HepG2 (cell line): ENCODE data around the gene ZNF507. TPM values are rescaled to one million over a fixed set of nuclear protein-coding genes. Genes with fewer than 3 reads are reported as not detected.

Experiments
- ATM ChIP-seq: fragments of 450-650 bp; IDR thresholded peaks from 2 replicates; pipeline ENCODE4 v1.7.1; 2017; ENCODE audit warnings: mild to moderate bottlenecking, borderline replicate concordance
- KDM2A ChIP-seq: sonication (generic); formaldehyde crosslinking; IDR thresholded peaks from 2 replicates; pipeline ENCODE4 v1.4.0; 2020; ENCODE audit warnings: low read depth, missing genetic modification reagents, borderline replicate concordance
- ZFP41 ChIP-seq: sonication (generic); formaldehyde crosslinking; IDR thresholded peaks from 2 replicates; pipeline ENCODE4 v1.4.0; 2020; ENCODE audit warnings: mild to moderate bottlenecking, missing genetic modification reagents, borderline replicate concordance
- ZNF275 ChIP-seq: sonication (generic); formaldehyde crosslinking; IDR thresholded peaks from 2 replicates; pipeline ENCODE4 v1.8.0; 2022; ENCODE audit warnings: missing genetic modification reagents, mild to moderate bottlenecking, inconsistent platforms, borderline replicate concordance
- ZNF282 ChIP-seq: fragments of 450-650 bp; IDR thresholded peaks from 2 replicates; pipeline ENCODE4 v1.6.1; 2018; ENCODE audit not compliant: partially characterized antibody
- ZNF557 ChIP-seq: sonication (generic); formaldehyde crosslinking; IDR thresholded peaks from 2 replicates; pipeline ENCODE4 v1.4.0; 2020; ENCODE audit warnings: missing genetic modification reagents
- ZNF792 ChIP-seq: IDR thresholded peaks from 2 replicates; pipeline ENCODE4 v1.6.1; 2016
- polyA plus RNA-seq, 8 experiments: library from polyadenylated mRNA; depleted of rRNA in 3 of 8; stranded (reverse) in 7 of 8; unstranded in 1 of 8; fragments of >200 nt; fragmentation: Illumina TruSeq in 4 of 8; extraction: Trizol in 4 of 8; gene quantifications; 2 replicates each; pipeline versions ENCODE4 v1.2.1 to v1.2.3, GENCODE V29; 2011 to 2016; ENCODE audit warnings: low read depth in 4 of 8, missing spikeins in 1 of 8, mixed read lengths in 1 of 8; ENCODE audit not compliant: insufficient read depth in 1 of 8
- total RNA-seq, 5 experiments: library from RNA; depleted of rRNA; stranded (reverse); fragments of >200 nt; fragmentation: Illumina TruSeq; extraction: Trizol; gene quantifications; 2 replicates each; pipeline ENCODE4 v1.2.3, GENCODE V29; 2016; ENCODE audit warnings: low read depth in 1 of 5
- TF ChIP-seq, protein P1 (sequence below): sonication (generic); formaldehyde crosslinking; IDR thresholded peaks from one replicate; pipeline ENCODE4 v1.5.1; 2020; ENCODE audit warnings: mild to moderate bottlenecking, missing genetic modification reagents; ENCODE audit errors: not compliant biosample characterization
- TF ChIP-seq, protein P2 (sequence below): sonication (generic); formaldehyde crosslinking; IDR thresholded peaks from 2 replicates; pipeline ENCODE4 v1.4.0; 2020; ENCODE audit warnings: mild to moderate bottlenecking, missing genetic modification reagents

ZNF507 gene
- total and polyA plus RNA-seq, 2 of the 13 experiments (the other 11 are each of a cell fraction or from before 2014, with no cell fraction given): 7.3 to 10.9 TPM

DNA sequence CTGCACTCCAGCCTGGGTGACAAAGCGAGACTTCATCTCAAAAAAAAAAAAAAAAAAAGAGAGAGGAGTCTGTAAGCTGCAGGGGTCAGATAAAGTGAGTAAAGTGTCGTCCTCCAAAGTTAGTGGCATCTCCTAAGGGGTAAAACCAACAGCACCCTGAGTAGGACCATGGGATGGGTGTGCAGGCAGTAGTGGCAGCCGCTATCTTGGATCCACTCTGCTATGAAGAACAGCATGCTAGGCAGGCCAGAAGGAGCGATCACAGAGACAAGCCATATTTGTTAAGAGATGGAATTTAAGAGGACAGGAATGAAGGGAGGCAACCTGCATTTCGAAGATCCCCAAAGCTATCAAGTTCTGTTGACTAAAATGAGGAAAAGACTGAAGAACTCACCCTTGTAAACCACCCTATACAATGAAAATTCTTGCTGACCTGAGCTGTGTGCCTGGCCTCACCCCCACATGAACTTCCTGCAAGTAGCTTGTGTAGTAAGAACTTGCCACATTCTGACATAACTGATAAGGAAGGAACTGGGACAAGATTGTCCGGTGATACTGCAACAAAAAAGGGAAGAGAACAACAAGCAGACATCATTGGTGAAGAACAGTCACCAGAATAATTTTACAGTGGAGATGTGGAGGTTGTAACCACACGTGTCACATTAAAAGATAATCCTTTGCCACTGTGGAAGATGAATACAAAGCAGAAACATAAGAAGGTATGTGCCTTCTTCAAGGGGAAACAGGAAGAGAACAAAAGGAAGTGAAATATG, 76.4 kb downstream of the ZNF507 start (continued):
- TF ChIP-seq, protein P1, sequence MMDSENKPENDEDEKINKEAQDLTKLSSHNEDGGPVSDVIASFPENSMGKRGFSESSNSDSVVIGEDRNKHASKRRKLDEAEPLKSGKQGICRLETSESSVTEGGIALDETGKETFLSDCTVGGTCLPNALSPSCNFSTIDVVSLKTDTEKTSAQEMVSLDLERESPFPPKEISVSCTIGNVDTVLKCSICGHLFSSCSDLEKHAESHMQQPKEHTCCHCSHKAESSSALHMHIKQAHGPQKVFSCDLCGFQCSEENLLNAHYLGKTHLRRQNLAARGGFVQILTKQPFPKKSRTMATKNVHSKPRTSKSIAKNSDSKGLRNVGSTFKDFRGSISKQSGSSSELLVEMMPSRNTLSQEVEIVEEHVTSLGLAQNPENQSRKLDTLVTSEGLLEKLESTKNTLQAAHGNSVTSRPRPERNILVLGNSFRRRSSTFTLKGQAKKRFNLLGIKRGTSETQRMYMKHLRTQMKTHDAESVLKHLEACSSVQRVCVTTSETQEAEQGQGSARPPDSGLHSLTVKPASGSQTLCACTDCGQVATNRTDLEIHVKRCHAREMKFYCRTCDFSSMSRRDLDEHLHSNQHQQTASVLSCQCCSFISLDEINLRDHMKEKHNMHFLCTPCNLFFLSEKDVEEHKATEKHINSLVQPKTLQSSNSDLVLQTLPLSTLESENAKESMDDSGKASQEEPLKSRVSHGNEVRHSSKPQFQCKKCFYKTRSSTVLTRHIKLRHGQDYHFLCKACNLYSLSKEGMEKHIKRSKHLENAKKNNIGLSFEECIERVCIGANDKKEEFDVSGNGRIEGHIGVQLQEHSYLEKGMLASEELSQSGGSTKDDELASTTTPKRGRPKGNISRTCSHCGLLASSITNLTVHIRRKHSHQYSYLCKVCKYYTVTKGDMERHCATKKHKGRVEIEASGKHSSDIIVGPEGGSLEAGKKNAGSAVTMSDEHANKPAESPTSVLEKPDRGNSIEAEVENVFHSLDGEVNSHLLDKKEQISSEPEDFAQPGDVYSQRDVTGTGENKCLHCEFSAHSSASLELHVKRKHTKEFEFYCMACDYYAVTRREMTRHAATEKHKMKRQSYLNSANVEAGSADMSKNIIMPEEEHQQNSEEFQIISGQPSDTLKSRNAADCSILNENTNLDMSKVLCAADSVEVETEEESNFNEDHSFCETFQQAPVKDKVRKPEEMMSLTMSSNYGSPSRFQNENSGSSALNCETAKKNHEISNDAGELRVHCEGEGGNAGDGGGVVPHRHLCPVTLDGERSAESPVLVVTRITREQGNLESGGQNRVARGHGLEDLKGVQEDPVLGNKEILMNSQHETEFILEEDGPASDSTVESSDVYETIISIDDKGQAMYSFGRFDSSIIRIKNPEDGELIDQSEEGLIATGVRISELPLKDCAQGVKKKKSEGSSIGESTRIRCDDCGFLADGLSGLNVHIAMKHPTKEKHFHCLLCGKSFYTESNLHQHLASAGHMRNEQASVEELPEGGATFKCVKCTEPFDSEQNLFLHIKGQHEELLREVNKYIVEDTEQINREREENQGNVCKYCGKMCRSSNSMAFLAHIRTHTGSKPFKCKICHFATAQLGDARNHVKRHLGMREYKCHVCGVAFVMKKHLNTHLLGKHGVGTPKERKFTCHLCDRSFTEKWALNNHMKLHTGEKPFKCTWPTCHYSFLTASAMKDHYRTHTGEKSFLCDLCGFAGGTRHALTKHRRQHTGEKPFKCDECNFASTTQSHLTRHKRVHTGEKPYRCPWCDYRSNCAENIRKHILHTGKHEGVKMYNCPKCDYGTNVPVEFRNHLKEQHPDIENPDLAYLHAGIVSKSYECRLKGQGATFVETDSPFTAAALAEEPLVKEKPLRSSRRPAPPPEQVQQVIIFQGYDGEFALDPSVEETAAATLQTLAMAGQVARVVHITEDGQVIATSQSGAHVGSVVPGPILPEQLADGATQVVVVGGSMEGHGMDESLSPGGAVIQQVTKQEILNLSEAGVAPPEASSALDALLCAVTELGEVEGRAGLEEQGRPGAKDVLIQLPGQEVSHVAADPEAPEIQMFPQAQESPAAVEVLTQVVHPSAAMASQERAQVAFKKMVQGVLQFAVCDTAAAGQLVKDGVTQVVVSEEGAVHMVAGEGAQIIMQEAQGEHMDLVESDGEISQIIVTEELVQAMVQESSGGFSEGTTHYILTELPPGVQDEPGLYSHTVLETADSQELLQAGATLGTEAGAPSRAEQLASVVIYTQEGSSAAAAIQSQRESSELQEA (CRISPR knock-in tag): no peak
- no peak for TF ChIP-seq ZNF557
- TF ChIP-seq ZFP41: no peak
- TF ChIP-seq, protein P2, sequence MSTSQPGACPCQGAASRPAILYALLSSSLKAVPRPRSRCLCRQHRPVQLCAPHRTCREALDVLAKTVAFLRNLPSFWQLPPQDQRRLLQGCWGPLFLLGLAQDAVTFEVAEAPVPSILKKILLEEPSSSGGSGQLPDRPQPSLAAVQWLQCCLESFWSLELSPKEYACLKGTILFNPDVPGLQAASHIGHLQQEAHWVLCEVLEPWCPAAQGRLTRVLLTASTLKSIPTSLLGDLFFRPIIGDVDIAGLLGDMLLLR (CRISPR knock-in tag): no peak
- TF ChIP-seq ZNF282: no peak
- TF ChIP-seq KDM2A (CRISPR knock-in tag): no peak
- TF ChIP-seq ATM: no peak
- TF ChIP-seq ZNF275: no peak
- TF ChIP-seq ZNF792 (CRISPR knock-in tag): no peak
